ENCODE measurements around the gene CDCA7L.
"Not testable (repeated sequence)": the region's sequence is repeated elsewhere in the genome, so short reads cannot be mapped to it uniquely, and the experiment has no call there.

CDCA7L gene

DNA sequence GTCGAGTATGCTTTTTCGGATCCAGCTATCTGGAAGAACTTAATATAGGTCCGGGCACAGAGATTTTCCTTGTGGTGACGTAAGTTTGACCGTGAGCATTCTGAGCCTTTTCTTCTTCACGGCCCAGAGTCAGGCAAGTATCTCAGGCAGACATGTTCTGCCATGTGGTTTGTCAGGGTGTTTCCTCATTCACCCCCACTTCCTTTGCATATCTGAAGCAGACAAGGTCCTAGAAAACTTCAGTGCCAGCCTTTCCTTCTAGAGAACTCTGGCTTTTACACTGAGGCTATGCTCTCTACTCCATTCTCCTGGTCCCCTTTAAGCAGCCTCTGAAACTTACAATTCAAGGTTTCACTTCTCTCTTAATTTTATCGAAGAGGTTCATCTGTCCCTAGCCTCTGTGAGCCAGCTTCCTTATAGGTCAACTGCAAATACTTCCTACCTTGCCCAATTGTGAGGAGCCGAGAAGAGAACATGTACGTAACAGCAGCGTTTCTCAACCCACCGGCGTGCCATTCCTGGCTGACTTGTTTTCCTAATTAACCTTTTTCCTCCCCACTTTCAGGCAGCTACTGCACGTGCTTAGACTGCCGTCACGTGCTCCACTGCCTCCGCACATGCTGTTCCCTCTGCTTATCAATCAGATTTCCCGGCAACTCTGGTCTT lies 47.3 kb downstream of the CDCA7L start:
- Histone ChIP-seq H3K9ac (ENCODE audit: low read depth, low read length) (no peak overlapping the region), H3K36me3 (ENCODE audit: control insufficient read depth, insufficient read depth, low read length) (peaks cover 30% of the 10 kb centered on the region), H3K4me1 (ENCODE audit: control insufficient read depth, insufficient read depth, low read length) (no peaks in the 10 kb centered on the region), H3K27me3 (ENCODE audit: control insufficient read depth, insufficient read depth, low read length) (no peaks in the 10 kb centered on the region), H3K9me3 (ENCODE audit: control insufficient read depth, insufficient read depth, low read length) (no peaks in the 10 kb centered on the region), H3K4me3 (ENCODE audit: low read depth, low read length) (no peak overlapping the region)

GRCh38 chr7:21893401-21893800 lies 52.3 kb downstream of the CDCA7L start:
- no peaks in the 10 kb centered on the region for H3K4me1 ChIP-seq (ENCODE audit: control insufficient read depth, insufficient read depth, low read length)
- no peak overlapping the region for H3K4me3 ChIP-seq (ENCODE audit: low read depth, low read length)
- no peaks in the 10 kb centered on the region for H3K27me3 ChIP-seq (ENCODE audit: control insufficient read depth, insufficient read depth, low read length)
- no peaks in the 10 kb centered on the region for H3K36me3 ChIP-seq (ENCODE audit: control insufficient read depth, insufficient read depth, low read length)
- H3K9ac ChIP-seq (ENCODE audit: low read depth, low read length), result no peak overlapping the region
- no peaks in the 10 kb centered on the region for H3K9me3 ChIP-seq (ENCODE audit: control insufficient read depth, insufficient read depth, low read length)

DNA sequence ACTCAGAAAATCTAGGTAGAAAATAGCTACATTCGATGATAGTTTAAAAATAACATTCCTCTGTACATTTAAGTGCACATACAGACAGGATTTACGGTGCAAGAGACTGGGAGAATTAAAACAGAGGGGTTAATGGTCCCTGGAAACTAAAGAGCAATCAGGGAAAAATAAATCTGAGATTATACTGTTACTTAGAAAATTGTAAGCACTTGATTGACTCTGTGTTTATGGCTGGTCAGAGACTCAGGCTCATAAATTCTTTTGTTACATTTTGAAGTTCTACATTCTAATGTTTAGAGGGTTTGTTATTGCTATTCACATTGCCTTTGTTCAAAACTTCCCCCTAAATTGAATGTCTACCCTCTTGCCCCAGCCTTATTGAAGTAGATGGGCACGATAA lies 54.4 kb downstream of the CDCA7L start:
- no peaks in the 10 kb centered on the region for H3K9me3 ChIP-seq (ENCODE audit: control insufficient read depth, insufficient read depth, low read length)

DNA sequence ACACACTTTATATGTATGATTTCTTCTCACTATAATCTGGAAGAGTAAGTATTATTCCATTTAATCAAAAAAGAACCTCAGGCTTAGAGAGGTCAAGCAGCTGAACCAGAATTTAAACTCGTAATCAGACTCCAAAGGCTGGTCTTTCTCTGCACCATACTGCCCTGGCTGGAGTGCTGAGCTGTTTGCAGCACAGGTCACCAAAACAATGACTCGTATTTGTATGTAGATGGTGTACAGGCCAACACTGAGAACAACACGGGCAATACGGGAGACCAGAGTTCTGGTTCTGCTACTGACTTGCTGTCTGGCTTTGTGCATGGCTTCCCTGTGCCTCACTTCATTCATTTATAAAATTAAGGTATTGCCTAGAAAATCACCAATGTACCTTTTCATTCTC lies 57.9 kb downstream of the CDCA7L start:
- no peaks in the 10 kb centered on the region for H3K27me3 ChIP-seq (ENCODE audit: control insufficient read depth, insufficient read depth, low read length)
- no peak overlapping the region for H3K9ac ChIP-seq (ENCODE audit: low read depth, low read length)
- no peaks in the 10 kb centered on the region for H3K9me3 ChIP-seq (ENCODE audit: control insufficient read depth, insufficient read depth, low read length)
- no peaks in the 10 kb centered on the region for H3K36me3 ChIP-seq (ENCODE audit: control insufficient read depth, insufficient read depth, low read length)
- no peak overlapping the region for H3K4me3 ChIP-seq (ENCODE audit: low read depth, low read length)
- no peaks in the 10 kb centered on the region for H3K4me1 ChIP-seq (ENCODE audit: control insufficient read depth, insufficient read depth, low read length)

More for the DNA sequence above, 54.4 kb downstream of the CDCA7L start:
- H3K36me3 ChIP-seq (ENCODE audit: control insufficient read depth, insufficient read depth, low read length), result no peaks in the 10 kb centered on the region
- H3K4me3 ChIP-seq (ENCODE audit: low read depth, low read length), result no peak overlapping the region
- H3K9ac ChIP-seq (ENCODE audit: low read depth, low read length), result no peak overlapping the region
- no peaks in the 10 kb centered on the region for H3K27me3 ChIP-seq (ENCODE audit: control insufficient read depth, insufficient read depth, low read length)
- no peaks in the 10 kb centered on the region for H3K4me1 ChIP-seq (ENCODE audit: control insufficient read depth, insufficient read depth, low read length)

DNA sequence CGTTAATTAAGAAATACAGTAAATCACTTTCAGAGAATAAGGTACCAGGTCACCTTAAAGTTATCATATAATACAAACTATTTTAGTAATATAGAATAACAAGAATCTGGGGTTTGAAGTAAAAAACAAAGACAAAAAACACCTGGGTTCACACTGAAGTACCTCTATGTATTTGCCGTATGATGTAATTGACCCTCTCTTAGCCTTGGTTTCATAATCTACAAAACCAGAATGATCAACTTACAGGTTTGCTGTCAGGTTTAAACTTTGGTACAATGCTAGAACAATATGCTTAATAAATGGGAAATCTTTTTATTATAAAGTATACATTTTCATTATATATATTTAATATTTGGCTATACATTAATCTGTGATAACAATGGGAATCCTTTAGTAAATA lies 58.3 kb downstream of the CDCA7L start:
- Histone ChIP-seq H3K4me3 (ENCODE audit: low read depth, low read length) (no peak overlapping the region), H3K27me3 (ENCODE audit: control insufficient read depth, insufficient read depth, low read length) (no peaks in the 10 kb centered on the region)

DNA sequence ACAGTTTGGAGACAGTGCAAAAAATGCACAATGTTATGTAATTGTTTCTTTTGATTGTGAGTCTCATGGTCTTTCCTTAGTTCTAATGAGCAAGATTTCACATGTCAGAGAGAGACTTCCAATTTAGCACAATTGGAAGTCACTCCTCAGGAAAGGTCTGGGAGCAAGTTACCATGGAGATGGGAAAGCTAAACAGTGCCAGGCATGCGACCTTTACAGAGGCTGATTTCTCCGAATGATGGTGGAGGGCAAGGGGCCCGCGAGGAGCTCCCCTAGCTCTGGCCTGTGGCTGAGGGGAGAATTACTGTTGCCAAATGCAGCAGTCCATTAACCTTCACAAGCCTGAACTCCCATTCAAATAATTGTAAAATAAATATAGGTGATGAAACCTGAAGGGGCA lies 59.3 kb downstream of the CDCA7L start:
- no peaks in the 10 kb centered on the region for H3K4me1 ChIP-seq (ENCODE audit: control insufficient read depth, insufficient read depth, low read length)
- H3K9me3 ChIP-seq (ENCODE audit: control insufficient read depth, insufficient read depth, low read length), result no peaks in the 10 kb centered on the region
- no peaks in the 10 kb centered on the region for H3K27me3 ChIP-seq (ENCODE audit: control insufficient read depth, insufficient read depth, low read length)
- H3K4me3 ChIP-seq (ENCODE audit: low read depth, low read length), result no peak overlapping the region
- H3K36me3 ChIP-seq (ENCODE audit: control insufficient read depth, insufficient read depth, low read length), result no peaks in the 10 kb centered on the region
- H3K9ac ChIP-seq (ENCODE audit: low read depth, low read length), result no peak overlapping the region

More for the DNA sequence above, 58.3 kb downstream of the CDCA7L start:
- Histone ChIP-seq H3K9me3 (ENCODE audit: control insufficient read depth, insufficient read depth, low read length) (no peaks in the 10 kb centered on the region), H3K4me1 (ENCODE audit: control insufficient read depth, insufficient read depth, low read length) (no peaks in the 10 kb centered on the region), H3K36me3 (ENCODE audit: control insufficient read depth, insufficient read depth, low read length) (no peaks in the 10 kb centered on the region), H3K9ac (ENCODE audit: low read depth, low read length) (no peak overlapping the region)

GRCh38 chr7:21884496-21884895 lies 61.2 kb downstream of the CDCA7L start:
- H3K9me3 ChIP-seq (ENCODE audit: control insufficient read depth, insufficient read depth, low read length), result no peaks in the 10 kb centered on the region

GRCh38 chr7:21883501-21883900 lies 62.2 kb downstream of the CDCA7L start:
- H3K9me3 ChIP-seq (ENCODE audit: control insufficient read depth, insufficient read depth, low read length); H3K4me3 ChIP-seq (ENCODE audit: low read depth, low read length); H3K9ac ChIP-seq (ENCODE audit: low read depth, low read length); H3K4me1 ChIP-seq (ENCODE audit: control insufficient read depth, insufficient read depth, low read length); H3K27me3 ChIP-seq (ENCODE audit: control insufficient read depth, insufficient read depth, low read length); H3K36me3 ChIP-seq (ENCODE audit: control insufficient read depth, insufficient read depth, low read length): not testable (repeated sequence)

More at GRCh38 chr7:21884496-21884895, 61.2 kb downstream of the CDCA7L start:
- no peaks in the 10 kb centered on the region for H3K27me3 ChIP-seq (ENCODE audit: control insufficient read depth, insufficient read depth, low read length)
- no peak overlapping the region for H3K4me3 ChIP-seq (ENCODE audit: low read depth, low read length)
- no peaks in the 10 kb centered on the region for H3K36me3 ChIP-seq (ENCODE audit: control insufficient read depth, insufficient read depth, low read length)
- H3K4me1 ChIP-seq (ENCODE audit: control insufficient read depth, insufficient read depth, low read length), result no peaks in the 10 kb centered on the region
- no peak overlapping the region for H3K9ac ChIP-seq (ENCODE audit: low read depth, low read length)

DNA sequence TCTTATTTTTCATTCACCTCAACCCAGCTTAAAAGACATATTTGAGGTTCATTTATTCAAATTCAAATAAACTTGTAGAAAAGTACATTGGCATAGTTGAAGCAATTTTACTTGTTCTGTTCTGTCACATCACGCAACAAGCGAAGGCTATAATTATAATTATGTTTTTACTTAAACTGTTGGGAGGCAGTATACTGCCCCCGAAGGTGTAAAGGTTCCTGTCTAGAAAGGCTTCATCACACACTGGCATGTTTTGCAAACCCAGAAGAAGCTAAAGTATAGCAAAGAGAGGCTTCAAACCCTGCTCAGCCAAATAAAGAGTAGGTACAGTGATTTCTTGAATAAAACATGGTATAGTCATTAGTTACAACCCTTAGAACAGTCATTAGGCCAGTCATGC lies 62.6 kb downstream of the CDCA7L start:
- Histone ChIP-seq H3K9me3 (ENCODE audit: control insufficient read depth, insufficient read depth, low read length) (no peaks in the 10 kb centered on the region), H3K27me3 (ENCODE audit: control insufficient read depth, insufficient read depth, low read length) (no peaks in the 10 kb centered on the region), H3K4me1 (ENCODE audit: control insufficient read depth, insufficient read depth, low read length) (no peaks in the 10 kb centered on the region), H3K9ac (ENCODE audit: low read depth, low read length) (no peak overlapping the region), H3K4me3 (ENCODE audit: low read depth, low read length) (no peak overlapping the region), H3K36me3 (ENCODE audit: control insufficient read depth, insufficient read depth, low read length) (no peaks in the 10 kb centered on the region)

- peaks cover 48% of the 10 kb centered on the region for H3K4me1 ChIP-seq (ENCODE audit: control insufficient read depth, insufficient read depth, low read length)
- H3K9ac ChIP-seq (ENCODE audit: low read depth, low read length), result no peak overlapping the region
- H3K27me3 ChIP-seq (ENCODE audit: control insufficient read depth, insufficient read depth, low read length), result no peaks in the 10 kb centered on the region
- no peak overlapping the region for H3K4me3 ChIP-seq (ENCODE audit: low read depth, low read length)
- H3K36me3 ChIP-seq (ENCODE audit: control insufficient read depth, insufficient read depth, low read length), result no peaks in the 10 kb centered on the region
- H3K9me3 ChIP-seq (ENCODE audit: control insufficient read depth, insufficient read depth, low read length), result no peaks in the 10 kb centered on the region
Measured at GRCh38 chr7:21869785-21870402, 75.8 kb downstream of the CDCA7L start.

DNA sequence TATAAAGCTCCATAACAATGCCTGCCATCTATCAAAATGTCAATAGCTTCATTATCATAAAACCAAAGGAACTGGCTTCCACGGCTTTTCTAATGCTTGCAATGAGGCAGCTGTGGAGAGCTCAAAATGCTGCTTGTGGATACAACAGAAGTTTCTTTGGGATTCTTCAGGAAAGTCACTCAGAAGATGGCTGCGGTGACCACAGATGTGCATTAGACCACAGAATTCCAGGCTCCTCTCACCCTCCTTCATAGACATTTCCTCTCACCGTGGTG lies 77.2 kb downstream of the CDCA7L start:
- Histone ChIP-seq H3K36me3 (ENCODE audit: control insufficient read depth, insufficient read depth, low read length) (no peaks in the 10 kb centered on the region), H3K4me1 (ENCODE audit: control insufficient read depth, insufficient read depth, low read length) (peaks cover 48% of the 10 kb centered on the region)

GRCh38 chr7:21867816-21868575 lies 77.7 kb downstream of the CDCA7L start:
- no peak overlapping the region for H3K4me3 ChIP-seq (ENCODE audit: low read depth, low read length)
- no peaks in the 10 kb centered on the region for H3K36me3 ChIP-seq (ENCODE audit: control insufficient read depth, insufficient read depth, low read length)
- no peaks in the 10 kb centered on the region for H3K9me3 ChIP-seq (ENCODE audit: control insufficient read depth, insufficient read depth, low read length)
- peaks cover 48% of the 10 kb centered on the region for H3K4me1 ChIP-seq (ENCODE audit: control insufficient read depth, insufficient read depth, low read length)
- H3K9ac ChIP-seq (ENCODE audit: low read depth, low read length), result no peak overlapping the region
- H3K27me3 ChIP-seq (ENCODE audit: control insufficient read depth, insufficient read depth, low read length), result no peaks in the 10 kb centered on the region

More for the DNA sequence above, 77.2 kb downstream of the CDCA7L start:
- Histone ChIP-seq H3K9ac (ENCODE audit: low read depth, low read length) (no peak overlapping the region), H3K27me3 (ENCODE audit: control insufficient read depth, insufficient read depth, low read length) (no peaks in the 10 kb centered on the region), H3K9me3 (ENCODE audit: control insufficient read depth, insufficient read depth, low read length) (no peaks in the 10 kb centered on the region), H3K4me3 (ENCODE audit: low read depth, low read length) (no peak overlapping the region)
